Measurements from ENCODE around the gene LTBP4.

DNA sequence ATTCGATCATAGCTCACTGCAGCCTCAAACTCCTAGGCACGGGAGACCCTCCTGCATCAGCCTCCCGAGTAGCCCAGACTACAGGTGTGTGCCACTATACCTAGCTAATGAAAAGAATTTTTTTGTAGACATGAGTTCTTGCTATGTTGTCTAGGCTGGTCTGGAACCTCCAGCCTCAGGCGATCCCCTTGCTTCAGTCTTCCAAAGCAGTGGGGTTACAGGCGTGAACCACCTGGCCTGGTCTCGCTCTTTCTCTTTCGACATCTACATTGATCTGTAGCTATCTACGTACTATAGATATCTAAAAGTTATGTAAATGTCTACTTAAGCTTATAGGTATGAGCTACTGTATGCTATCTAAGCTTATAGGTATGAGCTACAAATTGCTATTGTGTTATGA lies 56.9 kb downstream of the LTBP4 start:
- TF ChIP-seq, protein P1, sequence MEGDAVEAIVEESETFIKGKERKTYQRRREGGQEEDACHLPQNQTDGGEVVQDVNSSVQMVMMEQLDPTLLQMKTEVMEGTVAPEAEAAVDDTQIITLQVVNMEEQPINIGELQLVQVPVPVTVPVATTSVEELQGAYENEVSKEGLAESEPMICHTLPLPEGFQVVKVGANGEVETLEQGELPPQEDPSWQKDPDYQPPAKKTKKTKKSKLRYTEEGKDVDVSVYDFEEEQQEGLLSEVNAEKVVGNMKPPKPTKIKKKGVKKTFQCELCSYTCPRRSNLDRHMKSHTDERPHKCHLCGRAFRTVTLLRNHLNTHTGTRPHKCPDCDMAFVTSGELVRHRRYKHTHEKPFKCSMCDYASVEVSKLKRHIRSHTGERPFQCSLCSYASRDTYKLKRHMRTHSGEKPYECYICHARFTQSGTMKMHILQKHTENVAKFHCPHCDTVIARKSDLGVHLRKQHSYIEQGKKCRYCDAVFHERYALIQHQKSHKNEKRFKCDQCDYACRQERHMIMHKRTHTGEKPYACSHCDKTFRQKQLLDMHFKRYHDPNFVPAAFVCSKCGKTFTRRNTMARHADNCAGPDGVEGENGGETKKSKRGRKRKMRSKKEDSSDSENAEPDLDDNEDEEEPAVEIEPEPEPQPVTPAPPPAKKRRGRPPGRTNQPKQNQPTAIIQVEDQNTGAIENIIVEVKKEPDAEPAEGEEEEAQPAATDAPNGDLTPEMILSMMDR (IDR thresholded peaks at IDR 0.05) = no peak
- TF ChIP-seq MEF2A (IDR thresholded peaks at IDR 0.05; ENCODE audit: borderline replicate concordance, low read depth) (no peak), RFX5 (IDR thresholded peaks at IDR 0.05; ENCODE audit: low read length) (no peak), EZH2phosphoT487 (IDR thresholded peaks at IDR 0.05; ENCODE audit: borderline replicate concordance, low read depth) (no peak), ELF1 (IDR thresholded peaks at IDR 0.05) (no peak), TEAD4 (IDR thresholded peaks at IDR 0.05; ENCODE audit: borderline replicate concordance, insufficient read depth) (no peak), POLR2AphosphoS5 (IDR thresholded peaks at IDR 0.05; ENCODE audit: low read depth, low read length) (no peak)
